Endothelial cell of umbilical vein (primary cell): Measurements from ENCODE around the gene CCL27. TPM values are rescaled to one million over a fixed set of nuclear protein-coding genes. Genes with fewer than 3 reads are reported as not detected.

Experiments used
- BruUV-seq: library from RNA; stranded (reverse); fragments of 400-500 nt; replicated peaks from 2 replicates; lab custom pipeline; 2021; lab: Mats Ljungman, UMichigan
- CTCF ChIA-PET: fragments of 300-600, 350-600 bp; sonication (Branson Sonifier 250); formaldehyde crosslinking; loops from one replicate; lab custom pipeline; 2021; ENCODE audit warnings: antibody characterized with exemption, inconsistent platforms; lab: Charles Lee
- POLR2A ChIA-PET: fragments of 300-600, 350-600 bp; sonication (Branson Sonifier 250); formaldehyde crosslinking; loops from one replicate; lab custom pipeline; 2021; ENCODE audit warnings: antibody characterized with exemption, inconsistent platforms; lab: Charles Lee
- DNase-seq: peaks from one replicate; pipeline ENCODE4 v3.0.0-alpha.2; 2011; ENCODE audit warnings: low read depth, low spot score
- FAIRE-seq: peaks from 2 replicates; lab custom pipeline; 2011; peaks lifted over from hg19 to GRCh38; lab: Jason Lieb, UNC
- H2AFZ ChIP-seq: 2 replicates; pipeline ENCODE4 v1.6.0; 2012; ENCODE audit warnings: low read depth, low read length, control low read depth, inconsistent platforms
- H3K27ac ChIP-seq: 2 replicates; pipeline ENCODE4 v1.5.1; 2011; ENCODE audit warnings: low read depth, mild to moderate bottlenecking, control low read depth, low read length, moderate library complexity; ENCODE audit not compliant: insufficient read depth
- H3K27me3 ChIP-seq, 2 experiments: 2 replicates each; pipeline versions ENCODE4 v1.6.0 to v1.6.1; 2011; ENCODE audit warnings: low read length in 2 of 2, mixed read lengths in 1 of 2; ENCODE audit not compliant: control insufficient read depth in 2 of 2, insufficient read depth in 2 of 2
- H3K36me3 ChIP-seq, 2 experiments: 2 replicates in 1 of 2; 3 replicates in 1 of 2; pipeline ENCODE4 v1.5.1; 2011; ENCODE audit warnings: low read length in 2 of 2, mild to moderate bottlenecking in 1 of 2, moderate library complexity in 1 of 2; ENCODE audit not compliant: control insufficient read depth in 2 of 2, insufficient read depth in 2 of 2; ENCODE audit errors: extremely low read depth in 1 of 2
- H3K4me1 ChIP-seq: 3 replicates; pipeline ENCODE4 v1.5.1; 2011; ENCODE audit warnings: mild to moderate bottlenecking, low read length; ENCODE audit not compliant: control insufficient read depth, insufficient read depth; ENCODE audit errors: extremely low read depth
- H3K4me2 ChIP-seq: 2 replicates; pipeline ENCODE4 v1.6.1; 2011; ENCODE audit warnings: low read length, control low read depth, mixed read lengths; ENCODE audit not compliant: insufficient read depth
- H3K4me3 ChIP-seq, 3 experiments: fragments of 200-600 bp in 1 of 3; sonication (generic), shearing (Covaris generic) in 1 of 3; replicated peaks in 1 of 3; 2 replicates each; pipeline ENCODE4 v1.5.1; 2011 to 2016; ENCODE audit warnings: control low read depth in 3 of 3, low read length in 3 of 3, mild to moderate bottlenecking in 2 of 3, inconsistent platforms in 1 of 3, low read depth in 1 of 3, moderate library complexity in 1 of 3; ENCODE audit not compliant: insufficient read depth in 1 of 3
- H3K79me2 ChIP-seq: 2 replicates; pipeline ENCODE4 v1.6.0; 2012; ENCODE audit warnings: low read length, inconsistent platforms; ENCODE audit not compliant: control insufficient read depth, insufficient read depth
- H3K9ac ChIP-seq: replicated peaks from 2 replicates; pipeline ENCODE3; 2011; ENCODE audit warnings: low read length, control low read depth; ENCODE audit not compliant: insufficient read depth; ENCODE audit errors: extremely low read depth
- H3K9me1 ChIP-seq: replicated peaks from 3 replicates; pipeline ENCODE4 v1.6.0; 2011; ENCODE audit warnings: mild to moderate bottlenecking, low read length; ENCODE audit not compliant: control insufficient read depth, insufficient read depth; ENCODE audit errors: extremely low read depth
- H3K9me3 ChIP-seq: replicated peaks from 2 replicates; pipeline ENCODE4 v1.5.1; 2012; ENCODE audit warnings: low read length, inconsistent platforms; ENCODE audit not compliant: control insufficient read depth, insufficient read depth
- H4K20me1 ChIP-seq: replicated peaks from 2 replicates; pipeline ENCODE3; 2011; ENCODE audit warnings: mild to moderate bottlenecking, low read length; ENCODE audit not compliant: control insufficient read depth, insufficient read depth; ENCODE audit errors: extremely low read depth
- EZH2 ChIP-seq: IDR thresholded peaks from 2 replicates; pipeline ENCODE4 v1.6.1; 2012; ENCODE audit warnings: borderline replicate concordance, low read depth, mild to moderate bottlenecking, moderate library complexity, low read length, inconsistent platforms; ENCODE audit not compliant: severe bottlenecking
- FOS ChIP-seq: IDR thresholded peaks from 2 replicates; pipeline ENCODE4 v1.6.1; 2011; ENCODE audit warnings: mild to moderate bottlenecking, low read length, moderate library complexity, borderline replicate concordance; ENCODE audit not compliant: insufficient read depth
- GATA2 ChIP-seq: IDR thresholded peaks from 2 replicates; pipeline ENCODE4 v1.7.0; 2011; ENCODE audit warnings: low read depth, mild to moderate bottlenecking, moderate library complexity, mixed read lengths, low read length; ENCODE audit not compliant: insufficient read length, insufficient read depth
- JUN ChIP-seq: IDR thresholded peaks from 2 replicates; pipeline ENCODE4 v1.6.1; 2011; ENCODE audit warnings: borderline replicate concordance, low read depth; ENCODE audit not compliant: insufficient read length, insufficient read depth
- MAX ChIP-seq: IDR thresholded peaks from 2 replicates; pipeline ENCODE4 v1.6.1; 2011; ENCODE audit not compliant: insufficient read depth, insufficient read length
- MYC ChIP-seq: IDR thresholded peaks from one replicate; pipeline ENCODE4 v1.6.1; 2011; ENCODE audit warnings: mild to moderate bottlenecking, low read depth, low read length
- POLR2A ChIP-seq: IDR thresholded peaks from 2 replicates; pipeline ENCODE4 v1.6.1; 2012; ENCODE audit warnings: low read depth, mild to moderate bottlenecking, control low read depth, low read length
- POLR2AphosphoS5 ChIP-seq: IDR thresholded peaks from 2 replicates; pipeline ENCODE4 v1.6.1; 2012; ENCODE audit warnings: low read depth, mild to moderate bottlenecking, control low read depth, low read length, moderate library complexity; ENCODE audit not compliant: insufficient read depth
- dilution Hi-C: fragments of 300-500 bp; cut with MboI; formaldehyde crosslinking; loops from one replicate; pipeline ENCODE4 v1.15.0; 2019; ENCODE audit warnings: low sequenced_read_pairs; ENCODE audit not compliant: extremely low pct_ligation_motif_present
- intact Hi-C: fragments of 100-400 bp; cut with micrococcal nuclease; formaldehyde crosslinking; loops from one replicate; pipeline ENCODE4 v1.10.0; 2022
- polyA plus RNA-seq, 4 experiments: library from polyadenylated mRNA; depleted of rRNA in 3 of 4; stranded (reverse) in 3 of 4; unstranded in 1 of 4; fragments of >200 nt; gene quantifications; 2 replicates each; pipeline versions ENCODE4 v1.2.1 to v1.2.3, GENCODE V29; 2011 to 2012; ENCODE audit warnings: missing spikeins in 1 of 4
- total RNA-seq: library from RNA; stranded (reverse); gene quantifications from 2 replicates; pipeline ENCODE4 v1.2.3, GENCODE V29; 2021
- TF ChIP-seq, protein P1 (sequence below), 2 donors: IDR thresholded peaks; 1 replicate in 1 of 2; 2 replicates in 1 of 2; pipeline ENCODE4 v1.5.1; 2011; ENCODE audit warnings: low read length in 2 of 2, mild to moderate bottlenecking in 2 of 2, moderate library complexity in 2 of 2, control low read depth in 1 of 2, inconsistent platforms in 1 of 2, low read depth in 1 of 2; ENCODE audit not compliant: insufficient read depth in 1 of 2; ENCODE audit errors: extremely low read depth in 1 of 2

The CCL27 gene
- total and polyA plus RNA-seq, 2 donors (not counting 3 experiments of a cell fraction or from before 2014, with no cell fraction given): not detected

DNA sequence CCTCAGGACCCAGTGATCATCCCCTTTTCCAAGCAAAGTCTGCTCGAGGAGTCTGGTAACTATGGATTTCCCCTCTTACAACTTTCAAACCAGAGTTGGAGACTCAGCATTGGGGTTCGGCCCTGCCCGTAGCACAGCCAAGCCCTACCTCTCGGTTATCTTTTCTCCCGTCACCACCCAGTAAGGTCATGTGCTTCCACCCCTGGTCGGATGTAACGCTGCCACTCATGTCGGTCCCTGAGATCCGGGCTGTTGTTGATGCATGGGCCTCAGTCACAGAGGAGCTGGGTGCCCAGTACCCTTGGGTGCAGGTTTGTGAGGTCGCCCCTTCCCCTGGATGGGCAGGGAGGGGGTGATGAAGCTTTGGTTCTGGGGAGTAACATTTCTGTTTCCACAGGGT is 14.8 kb downstream of the CCL27 start:
- no peak overlapping the region for H3K27ac ChIP-seq
- ChIA-PET POLR2A (interaction anchor here (1.5 to 1.9 kb wide), 2 partner anchors 10 to 17 kb away, joined by 7 read pairs; partner anchors contain the start of gene SIGMAR1), CTCF (interaction anchor here (0.9 to 1.4 kb wide), 2 partner anchors 14 to 44 kb away, joined by 3 read pairs; no protein-coding TSS in a partner anchor)
- peak overlapping the region; percentile 68 for H3K9ac ChIP-seq
- peaks cover 6% of the 10 kb centered on the region for H3K79me2 ChIP-seq
- intact Hi-C loops (no loop called here), dilution Hi-C loops (no loop called here)
- peak overlapping the region; percentile 82 for H3K4me2 ChIP-seq
- H3K27me3 ChIP-seq: no peaks in the 10 kb centered on the region
- H4K20me1 ChIP-seq: no peaks in the 10 kb centered on the region
- H3K36me3 ChIP-seq: peaks cover 0 to 14% of the 10 kb centered on the region in 2 experiments
- no peak overlapping the region for H2AFZ ChIP-seq
- BruUV-seq: no TSS peak
- DNase-seq (no peak), FAIRE-seq (no peak)
- H3K4me1 ChIP-seq: peaks cover 28% of the 10 kb centered on the region
- no peaks in the 10 kb centered on the region for H3K9me1 ChIP-seq
- no peaks in the 10 kb centered on the region for H3K9me3 ChIP-seq
- TF ChIP-seq, protein P1, sequence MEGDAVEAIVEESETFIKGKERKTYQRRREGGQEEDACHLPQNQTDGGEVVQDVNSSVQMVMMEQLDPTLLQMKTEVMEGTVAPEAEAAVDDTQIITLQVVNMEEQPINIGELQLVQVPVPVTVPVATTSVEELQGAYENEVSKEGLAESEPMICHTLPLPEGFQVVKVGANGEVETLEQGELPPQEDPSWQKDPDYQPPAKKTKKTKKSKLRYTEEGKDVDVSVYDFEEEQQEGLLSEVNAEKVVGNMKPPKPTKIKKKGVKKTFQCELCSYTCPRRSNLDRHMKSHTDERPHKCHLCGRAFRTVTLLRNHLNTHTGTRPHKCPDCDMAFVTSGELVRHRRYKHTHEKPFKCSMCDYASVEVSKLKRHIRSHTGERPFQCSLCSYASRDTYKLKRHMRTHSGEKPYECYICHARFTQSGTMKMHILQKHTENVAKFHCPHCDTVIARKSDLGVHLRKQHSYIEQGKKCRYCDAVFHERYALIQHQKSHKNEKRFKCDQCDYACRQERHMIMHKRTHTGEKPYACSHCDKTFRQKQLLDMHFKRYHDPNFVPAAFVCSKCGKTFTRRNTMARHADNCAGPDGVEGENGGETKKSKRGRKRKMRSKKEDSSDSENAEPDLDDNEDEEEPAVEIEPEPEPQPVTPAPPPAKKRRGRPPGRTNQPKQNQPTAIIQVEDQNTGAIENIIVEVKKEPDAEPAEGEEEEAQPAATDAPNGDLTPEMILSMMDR (IDR thresholded peaks at IDR 0.05; ENCODE audit: extremely low read depth in 1 of 2, insufficient read depth in 1 of 2, low read depth in 1 of 2, low read length in 2 of 2): no peak
- TF ChIP-seq MAX (no peak), FOS (no peak), EZH2 (no peak), POLR2A (no peak), POLR2AphosphoS5 (no peak), MYC (no peak), GATA2 (no peak), JUN (no peak)
- peak overlapping the region in 2 of 3 experiments; percentile 75 to 78 for H3K4me3 ChIP-seq
